GM08714 (cell line): ENCODE measurements around the gene SGIP1.
"Not testable (repeated sequence)": the region's sequence is repeated elsewhere in the genome, so short reads cannot be mapped to it uniquely, and the experiment has no call there.

Source experiments
- H3K4me3 ChIP-seq: fragments of 200-500 bp; sonication (Bioruptor generic); 2 replicates; pipeline ENCODE4 v1.5.1; 2014; ENCODE audit warnings: mild to moderate bottlenecking, low read length, inconsistent platforms
- ZNF274 ChIP-seq: IDR thresholded peaks from 2 replicates; pipeline ENCODE4 v1.6.1; 2012; ENCODE audit warnings: mild to moderate bottlenecking, low read depth, low read length

SGIP1 gene

GRCh38 chr1:66773227-66773626 is 239.3 kb downstream of the SGIP1 start:
- no peak for TF ChIP-seq ZNF274
- H3K4me3 ChIP-seq, result no peak overlapping the region

- no peak for TF ChIP-seq ZNF274
- H3K4me3 ChIP-seq, result no peak overlapping the region
Observed at GRCh38 chr1:66774438-66774837, 240.5 kb downstream of the SGIP1 start.

- no peak for TF ChIP-seq ZNF274
- H3K4me3 ChIP-seq, result no peak overlapping the region
Observed at GRCh38 chr1:66775646-66776045, 241.7 kb downstream of the SGIP1 start.

GRCh38 chr1:66777831-66778230 is 243.9 kb downstream of the SGIP1 start:
- no peak for TF ChIP-seq ZNF274
- H3K4me3 ChIP-seq, result no peak overlapping the region

GRCh38 chr1:66778266-66778665 is 244.3 kb downstream of the SGIP1 start:
- TF ChIP-seq ZNF274, result no peak
- H3K4me3 ChIP-seq, result no peak overlapping the region

GRCh38 chr1:66778969-66779368 is 245.0 kb downstream of the SGIP1 start:
- TF ChIP-seq ZNF274, result no peak
- H3K4me3 ChIP-seq, result no peak overlapping the region

- TF ChIP-seq ZNF274, result no peak
- H3K4me3 ChIP-seq, result no peak overlapping the region
Observed at GRCh38 chr1:66779475-66780078, 245.6 kb downstream of the SGIP1 start.

- not testable (repeated sequence) for H3K4me3 ChIP-seq
Observed at GRCh38 chr1:66785800-66786199, 251.8 kb downstream of the SGIP1 start.

GRCh38 chr1:66787641-66788040 is 253.7 kb downstream of the SGIP1 start:
- no peak for TF ChIP-seq ZNF274
- H3K4me3 ChIP-seq, result no peak overlapping the region

- H3K4me3 ChIP-seq, result no peak overlapping the region
- no peak for TF ChIP-seq ZNF274
Observed at GRCh38 chr1:66788231-66788939, 254.4 kb downstream of the SGIP1 start.

- TF ChIP-seq ZNF274, result no peak
- H3K4me3 ChIP-seq, result no peak overlapping the region
Observed at GRCh38 chr1:66791621-66792610, 258.0 kb downstream of the SGIP1 start.

- H3K4me3 ChIP-seq, result not testable (repeated sequence)
Observed at GRCh38 chr1:66795839-66796238, 261.9 kb downstream of the SGIP1 start.
